Parietal lobe (tissue), 2 donors: ENCODE results near the gene SSX4B. TPM values are rescaled to one million over a fixed set of nuclear protein-coding genes. Genes with fewer than 3 reads are reported as not detected.

Source experiments
- small RNA-seq: library from RNA; depleted of rRNA; stranded (forward); fragments of <200 nt; gene quantifications from one replicate; pipeline ENCODE3, GENCODE V24; 2014; ENCODE audit warnings: low replicate concordance
- total RNA-seq: library from RNA; depleted of rRNA; stranded (reverse); fragments of >200 nt; gene quantifications from one replicate; pipeline ENCODE4 v1.2.3, GENCODE V29; 2014

SSX4B gene, protein sequence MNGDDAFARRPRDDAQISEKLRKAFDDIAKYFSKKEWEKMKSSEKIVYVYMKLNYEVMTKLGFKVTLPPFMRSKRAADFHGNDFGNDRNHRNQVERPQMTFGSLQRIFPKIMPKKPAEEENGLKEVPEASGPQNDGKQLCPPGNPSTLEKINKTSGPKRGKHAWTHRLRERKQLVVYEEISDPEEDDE
- not detected for total RNA-seq

GRCh38 chrX:48411860-48412259 lies at the start of gene SSX4B:
SSX4B (minus strand) TSS chrX:48411960; CDS start chrX:48411372, 588 bp downstream.

GRCh38 chrX:48383239-48383638 lies 28.5 kb downstream of the SSX4B start, which contains the start of gene SSX4:
SSX4 (plus strand) TSS chrX:48383539; CDS start chrX:48384054, 515 bp downstream.

DNA sequence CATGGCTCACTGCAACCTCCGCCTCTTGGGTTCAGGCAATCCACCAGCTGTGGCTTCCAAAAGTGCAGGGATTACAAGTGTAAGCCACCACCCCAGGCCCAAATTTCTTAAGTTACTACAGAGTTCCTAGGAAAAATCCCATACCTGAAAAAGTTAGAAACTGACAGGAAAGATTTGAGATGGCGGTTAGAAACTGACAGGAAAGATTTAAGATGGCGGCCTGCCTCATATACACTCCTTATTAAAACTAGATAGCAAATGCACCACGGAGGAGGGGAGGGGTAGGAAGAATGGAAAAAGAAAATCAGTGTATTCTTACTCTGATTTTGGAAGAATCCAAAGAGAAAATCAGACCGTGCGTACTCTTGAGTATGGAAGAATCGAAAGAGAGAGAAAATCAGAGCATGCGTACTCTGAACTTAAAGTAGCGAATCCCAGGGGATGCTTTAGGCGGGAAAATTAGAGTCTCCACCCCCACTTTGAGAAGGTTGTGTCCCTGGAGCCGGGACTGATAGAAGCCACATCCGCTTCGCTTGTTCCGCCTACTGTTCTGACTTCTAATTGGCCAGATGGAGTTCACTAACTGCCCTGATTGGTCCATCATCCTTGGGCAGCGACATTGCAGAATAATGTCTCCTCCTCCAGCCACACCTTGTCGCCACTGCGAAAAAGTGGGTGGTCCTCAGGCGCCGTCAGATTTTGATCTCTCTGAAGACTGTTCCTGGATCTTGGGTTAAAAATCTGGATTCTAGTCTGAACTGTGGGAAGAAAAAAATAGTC lies 55.3 kb downstream of the SSX4B start, which contains the start of gene SSX3:
SSX3 (minus strand) TSS at position 389 of the 780 bp plus-strand sequence. CDS start 1,454 bp downstream, outside the sequence.

Small RNA genes lying within 50 kb of the gene (small RNA-seq; reads per million reads assigned to genes)
- gene AL606490.4 (not detected), gene AL606490.7 (not detected)

Other genes starting within 250 kb of the SSX4B start
- not detected for gene SSX5, start 215.2 kb downstream of the SSX4B start, total RNA-seq
- not detected for gene SSX1, start 156.6 kb downstream of the SSX4B start, total RNA-seq
- gene SSX3, start 55.3 kb downstream of the SSX4B start, total RNA-seq: not detected
- not detected for gene SSX4, start 28.4 kb downstream of the SSX4B start, total RNA-seq
- 28.8 TPM for gene SLC38A5, start 58.3 kb upstream of the SSX4B start, total RNA-seq
- 45.7 TPM for gene FTSJ1, start 64.2 kb upstream of the SSX4B start, total RNA-seq
- 10.6 TPM for gene PORCN, start 97.0 kb upstream of the SSX4B start, total RNA-seq
- gene EBP, start 109.8 kb upstream of the SSX4B start, total RNA-seq: 28.8 TPM
- gene TBC1D25, start 127.8 kb upstream of the SSX4B start, total RNA-seq: 13.8 TPM
- 153 TPM for gene RBM3, start 162.5 kb upstream of the SSX4B start, total RNA-seq
- gene WDR13, start 185.5 kb upstream of the SSX4B start, total RNA-seq: 88.9 TPM